HG02885 (cell line): ENCODE results near the gene GRAMD2B.
A peak's percentile ranks its signal among the peaks of the same experiment; 100 is the strongest.
"Not testable (repeated sequence)": the region's sequence is repeated elsewhere in the genome, so short reads cannot be mapped to it uniquely, and the experiment has no call there.

Experiments used
- ATAC-seq: cut with Tn5 transposase; IDR thresholded peaks from one replicate; pipeline ENCODE4 v1.9.1; 2021; ENCODE audit warnings: mild to moderate bottlenecking; ENCODE audit not compliant: unreplicated experiment, poor library complexity

The GRAMD2B gene

GRCh38 chr5:126446498-126447224 lies 23.5 kb downstream of the GRAMD2B start:
- peak; percentile 36 for ATAC-seq

- ATAC-seq: no peak
Observed at GRCh38 chr5:126448720-126449119, 25.5 kb downstream of the GRAMD2B start.

- peak; percentile 84 for ATAC-seq
Observed at GRCh38 chr5:126449751-126450271, 26.6 kb downstream of the GRAMD2B start.

DNA sequence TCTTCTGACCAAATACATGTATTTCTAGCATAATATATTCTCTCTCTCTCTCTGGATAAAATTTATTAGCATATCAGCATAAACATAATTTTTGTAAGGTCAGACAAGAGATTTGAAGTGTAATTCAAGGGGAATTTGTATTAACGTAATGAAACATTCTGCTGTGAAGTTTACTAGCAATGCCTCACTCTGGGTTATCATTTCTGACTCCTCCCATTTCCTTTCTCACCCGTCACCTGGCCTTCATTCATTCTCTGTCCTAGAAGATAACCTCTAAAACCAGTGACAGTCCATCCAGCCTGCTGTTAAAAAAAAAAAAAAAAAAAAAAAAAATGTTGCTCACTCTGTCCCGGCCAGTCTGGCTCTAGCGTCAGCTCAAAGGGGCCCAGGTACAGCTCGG lies 27.1 kb downstream of the GRAMD2B start:
- ATAC-seq: peak; percentile 65

DNA sequence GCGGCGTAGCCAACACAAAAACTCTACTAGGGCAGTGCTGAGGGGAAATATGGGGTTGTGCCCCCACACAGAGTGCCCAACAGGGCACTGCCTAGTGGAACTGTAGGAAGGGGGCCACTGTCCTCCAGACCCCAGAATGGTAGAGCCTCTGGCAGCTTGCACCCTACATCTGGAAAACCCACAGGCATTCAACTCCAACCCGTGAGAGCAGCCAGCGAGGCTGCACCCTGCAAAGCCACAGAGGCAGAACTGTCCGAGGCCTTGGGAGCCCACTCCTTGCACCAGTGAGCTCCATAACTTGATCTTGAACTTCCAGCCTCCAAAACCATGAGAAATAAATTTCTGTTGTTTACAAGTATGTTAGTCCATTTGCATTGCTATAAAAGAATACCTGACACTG lies 27.7 kb downstream of the GRAMD2B start:
- ATAC-seq: no peak

DNA sequence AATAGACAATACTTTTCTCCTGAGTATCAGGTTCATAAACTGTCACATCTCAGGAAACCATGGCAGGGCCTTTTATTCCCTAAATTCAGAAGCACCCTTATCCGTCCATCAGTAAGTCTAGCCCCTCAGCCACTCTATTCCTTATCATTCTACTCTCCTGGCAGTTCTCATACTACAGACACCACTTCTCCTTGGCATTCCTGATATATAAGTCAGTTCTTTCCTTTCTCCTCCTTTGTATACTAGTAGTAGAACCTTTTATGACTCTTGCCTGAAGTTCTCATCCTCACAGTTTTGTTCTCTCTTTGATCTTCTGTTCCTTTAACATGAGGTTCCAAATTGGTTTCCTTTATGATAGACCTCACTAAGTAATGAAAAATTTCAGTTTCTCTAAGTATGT lies 29.3 kb downstream of the GRAMD2B start:
- ATAC-seq: no peak

DNA sequence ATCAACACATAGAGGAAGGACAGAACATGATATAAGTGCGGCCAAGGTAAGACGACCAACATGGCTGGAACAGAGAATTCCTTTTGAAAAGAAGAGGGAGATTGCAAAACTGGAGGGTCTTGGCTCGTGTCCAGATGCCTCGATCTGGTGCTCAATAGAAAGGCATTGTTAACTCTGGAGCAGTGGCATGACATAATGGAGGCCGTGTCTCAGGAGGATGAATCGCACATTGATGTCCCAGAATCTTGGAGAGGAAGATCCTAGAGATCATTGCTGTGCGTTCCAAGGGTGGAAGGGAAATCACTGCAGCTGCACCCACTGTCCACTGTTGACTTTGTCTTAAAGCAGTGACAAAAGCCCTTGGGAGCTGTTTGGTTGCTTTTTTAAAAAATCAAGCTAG lies 30.9 kb downstream of the GRAMD2B start:
- no peak for ATAC-seq

GRCh38 chr5:126454535-126454934 lies 31.3 kb downstream of the GRAMD2B start:
- no peak for ATAC-seq

GRCh38 chr5:126455264-126455663 lies 32.1 kb downstream of the GRAMD2B start:
- no peak for ATAC-seq

DNA sequence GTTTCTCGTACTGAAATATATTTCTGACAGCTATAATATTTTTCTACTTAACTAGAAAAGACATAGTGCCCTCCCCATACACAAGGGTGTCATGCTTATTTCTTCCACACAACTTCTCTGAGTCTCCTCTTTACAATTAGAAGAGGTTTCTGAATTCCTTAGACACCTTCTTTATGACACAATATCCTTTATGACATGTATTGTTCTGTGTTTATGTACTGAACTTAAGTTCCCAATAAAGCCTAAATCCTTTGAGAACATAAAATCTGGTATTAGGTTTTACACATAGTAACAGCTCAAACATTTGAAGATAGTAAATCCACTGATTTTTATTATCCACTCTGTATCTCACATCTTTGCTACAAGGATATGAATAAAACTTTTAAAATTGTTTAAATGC lies 32.5 kb downstream of the GRAMD2B start:
- ATAC-seq: no peak

- ATAC-seq: no peak
Observed at GRCh38 chr5:126456217-126456820, 33.1 kb downstream of the GRAMD2B start.

DNA sequence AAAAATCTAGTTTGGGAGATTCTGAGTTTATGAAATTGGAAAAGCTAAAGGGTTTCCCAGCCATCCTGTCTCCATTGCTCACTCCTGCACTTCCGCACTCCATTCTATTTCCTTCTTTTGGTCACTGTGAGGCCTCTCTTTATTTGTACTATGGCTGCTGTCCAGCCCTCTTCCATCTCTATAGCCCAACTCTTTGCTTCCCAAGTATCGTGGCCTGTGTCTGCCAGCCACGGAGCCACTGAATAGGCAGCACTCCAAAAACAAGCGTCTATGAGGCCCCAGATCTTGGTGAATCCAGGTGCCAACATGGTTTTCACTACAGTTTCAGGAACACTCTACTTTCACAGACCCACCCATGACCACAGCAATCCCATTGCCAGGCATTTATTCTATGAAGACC lies 37.2 kb downstream of the GRAMD2B start:
- no peak for ATAC-seq

GRCh38 chr5:126460977-126461376 lies 37.8 kb downstream of the GRAMD2B start:
- ATAC-seq: no peak

DNA sequence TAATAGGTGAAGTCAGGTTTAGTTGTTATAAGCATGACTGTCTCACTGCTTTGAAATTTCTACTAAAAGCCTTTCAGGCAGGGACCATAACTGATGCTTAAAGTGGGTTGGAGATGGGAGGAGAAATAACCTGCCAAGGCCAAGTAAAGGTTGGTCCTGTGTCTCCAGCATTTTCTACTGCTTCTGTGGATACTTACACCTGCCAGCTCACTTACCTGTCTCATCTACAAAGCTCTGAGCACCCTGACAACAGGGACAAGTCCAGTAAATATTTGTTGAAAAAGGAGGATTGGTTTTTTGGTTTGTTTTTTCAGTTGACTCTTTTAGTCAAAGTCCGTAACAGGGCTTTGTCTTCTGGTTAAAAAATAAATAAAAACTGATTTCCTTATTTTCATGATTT lies 38.6 kb downstream of the GRAMD2B start:
- ATAC-seq: peak; percentile 15

- peak; percentile 85 for ATAC-seq
Observed at GRCh38 chr5:126462239-126463014, 39.2 kb downstream of the GRAMD2B start.

DNA sequence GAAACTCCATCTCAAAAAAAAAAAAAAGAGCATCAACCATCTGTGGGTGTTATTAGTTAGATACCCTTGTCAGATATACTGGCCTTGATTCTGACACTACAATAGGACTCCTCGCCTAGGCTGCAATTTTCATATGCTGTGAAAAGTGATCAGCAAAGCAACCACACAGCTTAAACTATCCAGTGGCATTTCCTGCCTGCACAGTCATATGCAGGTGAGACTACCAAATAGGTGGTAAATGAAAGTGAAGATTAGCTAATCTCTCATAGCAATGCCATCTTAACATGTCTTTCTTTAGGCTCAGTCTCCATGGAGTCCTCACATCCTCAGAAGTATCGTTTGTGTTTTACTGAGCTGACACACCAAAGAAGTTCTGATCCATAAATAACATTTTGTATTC lies 40.8 kb downstream of the GRAMD2B start:
- no peak for ATAC-seq

DNA sequence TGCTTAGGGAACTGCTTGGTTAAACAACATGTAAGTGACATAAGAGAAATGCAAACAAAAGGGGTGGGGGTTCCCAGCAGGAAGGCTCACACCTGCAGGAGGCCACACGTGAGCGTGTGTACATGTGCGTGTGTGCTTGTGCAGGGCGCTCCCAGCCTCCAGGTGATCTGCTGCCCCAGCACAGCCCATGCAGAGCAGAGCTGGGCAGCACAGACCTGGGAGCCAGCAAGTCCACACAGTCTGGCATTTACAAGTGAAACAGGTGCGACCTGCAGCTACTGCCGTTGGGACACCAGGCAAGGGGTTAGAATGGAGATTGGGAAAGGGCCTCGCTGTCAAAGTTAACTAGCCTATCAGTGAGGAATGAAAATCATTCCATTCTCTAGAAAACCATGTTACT lies 41.8 kb downstream of the GRAMD2B start:
- ATAC-seq: no peak

DNA sequence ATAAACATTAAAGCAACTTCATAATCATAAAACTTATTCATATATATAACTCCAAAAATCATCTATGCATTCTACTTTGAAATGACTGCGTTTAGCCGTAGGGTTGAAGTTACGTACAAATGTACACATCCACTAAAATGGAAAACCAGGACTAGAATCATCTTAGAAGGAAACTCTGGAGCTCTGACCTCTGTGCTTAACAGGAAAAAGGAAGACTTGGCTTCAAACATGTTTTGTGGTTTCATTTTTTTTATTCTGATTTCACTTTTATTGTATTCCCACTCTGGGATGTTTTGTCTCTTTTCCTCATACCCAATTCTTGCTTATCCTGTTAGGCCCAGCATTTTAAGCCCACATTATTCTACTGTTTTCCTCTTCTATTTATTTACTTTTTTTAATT lies 44.9 kb downstream of the GRAMD2B start:
- no peak for ATAC-seq

- no peak for ATAC-seq
Observed at GRCh38 chr5:126469536-126470316, 46.5 kb downstream of the GRAMD2B start.

GRCh38 chr5:126470529-126470928 lies 47.3 kb downstream of the GRAMD2B start:
- ATAC-seq: not testable (repeated sequence)
